Ectodermal cell (in vitro differentiated cells): ENCODE measurements around the gene HBB. TPM values are rescaled to one million over a fixed set of nuclear protein-coding genes. Genes with fewer than 3 reads are reported as not detected.

ENCODE experiments used
- H3K27ac ChIP-seq: 2 replicates; pipeline ENCODE4 v1.7.0; 2013; ENCODE audit warnings: mild to moderate bottlenecking, low read depth, low read length; ENCODE audit not compliant: insufficient read depth, poor library complexity, severe bottlenecking
- H3K27me3 ChIP-seq: 2 replicates; pipeline ENCODE4 v1.7.0; 2013; ENCODE audit warnings: mild to moderate bottlenecking, low read length; ENCODE audit not compliant: insufficient read depth, control insufficient read depth, poor library complexity, severe bottlenecking
- H3K36me3 ChIP-seq: one replicate; pipeline ENCODE4 v1.7.0; 2013; ENCODE audit warnings: low read length; ENCODE audit not compliant: control insufficient read depth, insufficient read depth
- H3K4me1 ChIP-seq: one replicate; pipeline ENCODE4 v1.7.0; 2013; ENCODE audit warnings: low read length; ENCODE audit not compliant: control insufficient read depth, insufficient read depth
- H3K4me3 ChIP-seq: 2 replicates; pipeline ENCODE4 v1.7.0; 2013; ENCODE audit warnings: low read depth, low read length, control low read depth; ENCODE audit not compliant: insufficient read depth
- H3K9me3 ChIP-seq: 2 replicates; pipeline ENCODE4 v1.7.0; 2013; ENCODE audit warnings: mild to moderate bottlenecking, low read length, moderate library complexity; ENCODE audit not compliant: control insufficient read depth
- WGBS, 2 experiments: methylation state at CpG; one replicate each; pipeline ENCODE4 v1.1.7; 2013; ENCODE audit warnings: missing lambda C conversion rate in 2 of 2; 5-methylcytosine and 5-hydroxymethylcytosine counted together
- polyA plus RNA-seq, 4 experiments: library from polyadenylated mRNA; stranded (reverse); fragments of 50-300 nt; gene quantifications; one replicate each; pipeline ENCODE4 v1.2.3, GENCODE V29; 2013

Gene HBB
- not detected for polyA plus RNA-seq (2013, experiment 1 of 4)
- polyA plus RNA-seq (2013, experiment 2 of 4) = not detected
- polyA plus RNA-seq (2013, experiment 3 of 4) = not detected
- polyA plus RNA-seq (2013, experiment 4 of 4) = not detected

GRCh38 chr11:5226732-5227310 lies at the start of gene HBB:
Gene HBB (minus strand): TSS chr11:5227071. CDS start chr11:5227021, 50 bp downstream.
- Histone ChIP-seq H3K27ac (no peak within 1 kb of the TSS), H3K9me3 (no peaks in the 10 kb centered on the region), H3K4me1 (no peaks in the 10 kb centered on the region), H3K27me3 (no peaks in the 10 kb centered on the region), H3K36me3 (no peaks in the 10 kb centered on the region), H3K4me3 (no peak within 1 kb of the TSS)
- 93 to 94% methylated on average over 3 of the region's 3 CpGs for whole genome bisulfite sequencing, 2 experiments

GRCh38 chr11:5275369-5276110 lies 48.7 kb upstream of the HBB start:
- Histone ChIP-seq H3K36me3 (no peaks in the 10 kb centered on the region), H3K9me3 (no peaks in the 10 kb centered on the region), H3K27ac (no peak overlapping the region), H3K4me3 (no peak overlapping the region), H3K27me3 (no peaks in the 10 kb centered on the region), H3K4me1 (no peaks in the 10 kb centered on the region)
- 91 to 94% methylated on average over 6 of the region's 6 CpGs for WGBS, 2 experiments

GRCh38 chr11:5274395-5274794 lies 47.5 kb upstream of the HBB start:
- 82 to 86% methylated on average over 5 of the region's 5 CpGs for WGBS, 2 experiments
- no peaks in the 10 kb centered on the region for H3K4me1 ChIP-seq

GRCh38 chr11:5272395-5273017 lies 45.6 kb upstream of the HBB start:
- 94 to 97% methylated on average over 2 to 3 of the region's 4 CpGs for WGBS, 2 experiments
- H3K9me3 ChIP-seq = no peaks in the 10 kb centered on the region

More at GRCh38 chr11:5274395-5274794, 47.5 kb upstream of the HBB start:
- Histone ChIP-seq H3K27me3 (no peaks in the 10 kb centered on the region), H3K36me3 (no peaks in the 10 kb centered on the region), H3K4me3 (no peak overlapping the region), H3K27ac (peak overlapping the region; percentile 2), H3K9me3 (no peaks in the 10 kb centered on the region)

GRCh38 chr11:5269715-5270147 lies 42.9 kb upstream of the HBB start, which contains the start of gene HBE1:
Gene HBE1 (minus strand): TSS chr11:5269945. CDS start chr11:5269890, 55 bp downstream.
- H3K4me1 ChIP-seq = no peaks in the 10 kb centered on the region
- H3K27ac ChIP-seq = no peak within 1 kb of the TSS
- H3K9me3 ChIP-seq = no peaks in the 10 kb centered on the region
- H3K36me3 ChIP-seq = no peaks in the 10 kb centered on the region
- no peak within 1 kb of the TSS for H3K4me3 ChIP-seq
- no peaks in the 10 kb centered on the region for H3K27me3 ChIP-seq
- 86 to 87% methylated on average over 4 of the region's 4 CpGs for WGBS, 2 experiments

More at GRCh38 chr11:5272395-5273017, 45.6 kb upstream of the HBB start:
- no peaks in the 10 kb centered on the region for H3K4me1 ChIP-seq
- no peak overlapping the region for H3K4me3 ChIP-seq
- no peaks in the 10 kb centered on the region for H3K36me3 ChIP-seq
- no peaks in the 10 kb centered on the region for H3K27me3 ChIP-seq
- H3K27ac ChIP-seq = no peak overlapping the region

GRCh38 chr11:5267033-5267563 lies 40.2 kb upstream of the HBB start:
- H3K27me3 ChIP-seq = no peaks in the 10 kb centered on the region
- no peak overlapping the region for H3K4me3 ChIP-seq
- H3K9me3 ChIP-seq = no peaks in the 10 kb centered on the region
- H3K27ac ChIP-seq = no peak overlapping the region
- no peaks in the 10 kb centered on the region for H3K36me3 ChIP-seq
- H3K4me1 ChIP-seq = no peaks in the 10 kb centered on the region
- 94 to 98% methylated on average over 2 of the region's 2 CpGs for WGBS, 2 experiments

GRCh38 chr11:5266609-5267008 lies 39.7 kb upstream of the HBB start:
- H3K36me3 ChIP-seq = no peaks in the 10 kb centered on the region
- H3K4me1 ChIP-seq = no peaks in the 10 kb centered on the region
- no peaks in the 10 kb centered on the region for H3K9me3 ChIP-seq
- H3K4me3 ChIP-seq = no peak overlapping the region
- no peaks in the 10 kb centered on the region for H3K27me3 ChIP-seq
- no peak overlapping the region for H3K27ac ChIP-seq

GRCh38 chr11:5265832-5266231 lies 39.0 kb upstream of the HBB start:
- H3K27me3 ChIP-seq = no peaks in the 10 kb centered on the region
- no peaks in the 10 kb centered on the region for H3K36me3 ChIP-seq
- no peaks in the 10 kb centered on the region for H3K9me3 ChIP-seq
- WGBS, 2 experiments = 91 to 100% methylated on average over 1 of the region's 2 CpGs
- no peak overlapping the region for H3K27ac ChIP-seq
- H3K4me3 ChIP-seq = no peak overlapping the region
- H3K4me1 ChIP-seq = no peaks in the 10 kb centered on the region

- H3K4me3 ChIP-seq = no peak overlapping the region
- H3K9me3 ChIP-seq = no peaks in the 10 kb centered on the region
- H3K27me3 ChIP-seq = no peaks in the 10 kb centered on the region
- H3K36me3 ChIP-seq = no peaks in the 10 kb centered on the region
- WGBS, 2 experiments = 76 to 78% methylated on average over 7 of the region's 7 CpGs
- no peaks in the 10 kb centered on the region for H3K4me1 ChIP-seq
- H3K27ac ChIP-seq = no peak overlapping the region
These were observed 31.8 kb upstream of the HBB start for GRCh38 chr11:5258543-5259262.
